Bronchial epithelial cell (primary cell): ENCODE results near the gene TNFAIP1. TPM values are rescaled to one million over a fixed set of nuclear protein-coding genes. Genes with fewer than 3 reads are reported as not detected.
A peak's percentile ranks its signal among the peaks of the same experiment; 100 is the strongest.

Source experiments
- DNase-seq: peaks from one replicate; pipeline ENCODE4 v3.0.0-alpha.2; 2010; ENCODE audit warnings: low read depth
- FAIRE-seq: peaks from 2 replicates; lab custom pipeline; 2011; peaks lifted over from hg19 to GRCh38; lab: Jason Lieb, UNC
- H3K27me3 ChIP-seq: 2 replicates; pipeline ENCODE4 v1.5.1; 2011; ENCODE audit warnings: low read length; ENCODE audit not compliant: control insufficient read depth, insufficient read depth
- H3K36me3 ChIP-seq: 2 replicates; pipeline ENCODE4 v1.5.1; 2011; ENCODE audit warnings: low read length; ENCODE audit not compliant: control insufficient read depth, insufficient read depth
- H3K4me3 ChIP-seq: 2 replicates; pipeline ENCODE4 v1.5.1; 2011; ENCODE audit warnings: mild to moderate bottlenecking, low read depth, low read length, control low read depth
- CTCF ChIP-seq: IDR thresholded peaks from 2 replicates; pipeline ENCODE4 v1.5.1; 2011; ENCODE audit warnings: mild to moderate bottlenecking, moderate library complexity, low read length, control low read depth, inconsistent platforms; ENCODE audit not compliant: insufficient read depth, severe bottlenecking
- total RNA-seq: library from RNA; depleted of rRNA; stranded (reverse); fragments of >200 nt; gene quantifications from 2 replicates; pipeline ENCODE4 v1.2.1, GENCODE V29; 2014

The TNFAIP1 gene
- total RNA-seq, 1 donor from 2014 or later = 29.0 TPM

GRCh38 chr17:28317099-28317965, 18.2 kb upstream of the TNFAIP1 start:
- no peaks in the 10 kb centered on the region for H3K27me3 ChIP-seq
- no peak for FAIRE-seq

GRCh38 chr17:28317966-28318758, 17.4 kb upstream of the TNFAIP1 start:
- FAIRE-seq (no peak), DNase-seq (peak; percentile 20)
- peak overlapping the region; percentile 80 for H3K4me3 ChIP-seq

More at GRCh38 chr17:28317099-28317965, 18.2 kb upstream of the TNFAIP1 start:
- no peaks in the 10 kb centered on the region for H3K36me3 ChIP-seq
- DNase-seq = no peak
- no peak overlapping the region for H3K4me3 ChIP-seq
- no peak for TF ChIP-seq CTCF

GRCh38 chr17:28318759-28319597, 16.6 kb upstream of the TNFAIP1 start, which contains the start of gene TMEM97:
Gene TMEM97 (plus strand): TSS chr17:28319200. CDS start chr17:28319240, 40 bp downstream.
- peak; percentile 90 for DNase-seq
- no peak for FAIRE-seq

More at GRCh38 chr17:28317966-28318758, 17.4 kb upstream of the TNFAIP1 start:
- TF ChIP-seq CTCF = no peak
- H3K36me3 ChIP-seq = no peaks in the 10 kb centered on the region
- no peaks in the 10 kb centered on the region for H3K27me3 ChIP-seq

GRCh38 chr17:28319598-28319935, 16.0 kb upstream of the TNFAIP1 start:
- H3K36me3 ChIP-seq = no peaks in the 10 kb centered on the region
- H3K4me3 ChIP-seq = peak overlapping the region; percentile 80
- H3K27me3 ChIP-seq = no peaks in the 10 kb centered on the region
- DNase-seq = no peak
- TF ChIP-seq CTCF = no peak
- no peak for FAIRE-seq

More at GRCh38 chr17:28318759-28319597, 16.6 kb upstream of the TNFAIP1 start, which contains the start of gene TMEM97:
- peak; percentile 12 for TF ChIP-seq CTCF
- Histone ChIP-seq H3K27me3 (no peaks in the 10 kb centered on the region), H3K4me3 (peak within 1 kb of the TSS; percentile 80), H3K36me3 (no peaks in the 10 kb centered on the region)
